Heart left ventricle (tissue), 16 donors: ENCODE results near the gene HSD17B10. TPM values are rescaled to one million over a fixed set of nuclear protein-coding genes. Genes with fewer than 3 reads are reported as not detected.

Experiments used
- ATAC-seq, 4 donors: fragments of 200-7000 bp; cut with Tn5 transposase; one replicate each; pipeline ENCODE4 v1.9.1; 2020 to 2022; ENCODE audit warnings: moderate library complexity in 4 of 4, mild to moderate bottlenecking in 3 of 4, moderate number of reproducible peaks in 1 of 4
- DNase-seq, 5 donors: peaks; one replicate each; pipeline ENCODE4 v3.0.0-alpha.2; 2020
- H3K27ac ChIP-seq, 12 donors: fragments of 200-600 bp; sonication (generic) in 4 of 12; one replicate each; pipeline versions ENCODE4 v1.5.0 to v1.8.0; 2016 to 2022; ENCODE audit warnings: mild to moderate bottlenecking in 2 of 12
- H3K27me3 ChIP-seq, 9 donors: fragments of 200-600 bp; sonication (generic) in 2 of 9; one replicate each; pipeline versions ENCODE4 v1.5.1 to v1.8.0; 2016 to 2022; ENCODE audit warnings: mild to moderate bottlenecking in 3 of 9
- H3K36me3 ChIP-seq, 9 donors: fragments of 200-600 bp; sonication (generic) in 2 of 9; one replicate each; pipeline versions ENCODE4 v1.5.0 to v1.8.0; 2018 to 2022; ENCODE audit warnings: mild to moderate bottlenecking in 2 of 9
- H3K4me1 ChIP-seq, 12 donors: fragments of 200-600 bp; sonication (generic) in 4 of 12; one replicate each; pipeline versions ENCODE4 v1.5.0 to v1.8.0; 2016 to 2022; ENCODE audit warnings: mild to moderate bottlenecking in 3 of 12
- H3K4me3 ChIP-seq, 12 donors: fragments of 200-600 bp; sonication (generic) in 4 of 12; one replicate each; pipeline versions ENCODE4 v1.5.0 to v1.8.0; 2017 to 2022; ENCODE audit warnings: mild to moderate bottlenecking in 9 of 12, moderate library complexity in 4 of 12
- H3K9me3 ChIP-seq, 12 donors: fragments of 200-600 bp; sonication (generic) in 4 of 12; one replicate each; pipeline versions ENCODE4 v1.5.0 to v1.8.0; 2016 to 2022; ENCODE audit warnings: mild to moderate bottlenecking in 1 of 12
- CTCF ChIP-seq, 12 donors: fragments of 200-600 bp; sonication (generic) in 4 of 12; IDR thresholded peaks; one replicate each; pipeline versions ENCODE4 v1.5.0 to v1.8.0; 2018 to 2022; ENCODE audit warnings: antibody characterized with exemption in 12 of 12, mild to moderate bottlenecking in 5 of 12
- POLR2A ChIP-seq, 2 donors: fragments of 450-650 bp; IDR thresholded peaks; one replicate each; pipeline ENCODE4 v1.6.1; 2017; ENCODE audit warnings: antibody characterized with exemption in 2 of 2, mild to moderate bottlenecking in 2 of 2, moderate library complexity in 2 of 2
- WGBS, 4 donors: extraction: QIAGEN DNeasy Blood & Tissue Kit in 2 of 4; methylation state at CpG; one replicate each; pipeline versions ENCODE4 v1.1.5 to v1.1.7; 2013 to 2018; 5-methylcytosine and 5-hydroxymethylcytosine counted together
- intact Hi-C, 10 donors: fragments of 100-400 bp; cut with DNase I; formaldehyde crosslinking; loops; one replicate each; pipeline versions ENCODE4 v1.11.1 to v1.14.2; 2022
- polyA plus RNA-seq, 2 donors: library from polyadenylated mRNA; stranded (reverse); fragments of 200-250 nt; gene quantifications; one replicate each; pipeline ENCODE4 v1.2.3, GENCODE V29; 2013
- total RNA-seq, 9 donors: library from RNA; depleted of rRNA in 2 of 9; stranded (reverse); fragments of >200 nt in 2 of 9; fragmentation: NEBNext Ultra II Directional in 3 of 9; extraction: Animal tissue kit (Norgen Biotek cat#: 25700) in 3 of 9; gene quantifications; one replicate each; pipeline versions ENCODE4 v1.1.0 to v1.2.4, GENCODE V29; 2016 to 2023
- donor health status: ischemic (EF 13 %, LVEDD 7.1; RV severe dilation, severe dysfunction).
- donor health status: healthy with polysubstance abuse.
- donor health status: DM: no; HTN: yes; CAD: no.
- donor health status: DM: no; HTN: no; CAD: no.
- donor health status: ischemic (EF 25% LVEDD 6.9; RV normal size, moderate dysfunction).
- donor health status: ischemic (EF 25% LVEDD 5.7; RV mildly dilated, moderate dysfunction).
- donor health status: healthy.
- donor health status: DM: yes; HTN: yes; CAD: no.
- donor health status: ischemic (EF 35%, LVEDD 5.7; RV mildly dilated, moderate dysfunction).
- donor health status: nonischemic (EF 11% LVEDD 7.7; RV severe dilation, severe dysfunction).
- donor health status: DM: yes; HTN: yes; CAD: no.
- donor health status: PGD.
- donor health status: ischemic (EF 29% LVEDD 5.4; RV normal size, mild dysfunction).
- donor health status: nonischemic (EF 23%, LVEDD 6.1; RV moderate dilation, normal function).

The HSD17B10 gene
- total and polyA plus RNA-seq, 11 donors = 49.7 to 169 (median 94.3) TPM

- Histone ChIP-seq H3K4me1 (peaks cover 0 to 14% (median 4%) of the 10 kb centered on the region in 12 donors), H3K36me3 (peaks cover 0 to 33% (median 17%) of the 10 kb centered on the region in 9 donors), H3K27me3 (peaks cover 0 to 4% (median 0%) of the 10 kb centered on the region in 9 donors), H3K9me3 (no peaks in the 10 kb centered on the region), H3K27ac (no peak overlapping the region), H3K4me3 (no peak overlapping the region)
- ATAC-seq (no peak), DNase-seq (no peak)
- TF ChIP-seq POLR2A (IDR thresholded peaks at IDR 0.05) = no peak
- no peak for TF ChIP-seq CTCF (IDR thresholded peaks at IDR 0.05)
- whole genome bisulfite sequencing, 4 donors = 88 to 93% (median 91%) methylated on average over 7 to 9 of the region's 9 CpGs
- intact Hi-C loops = loop anchor here in 4 of 10 donors (10.0 kb wide), 2 partner anchors 115 to 145 kb away; partner anchors contain the start of gene IQSEC2 (in 2 of the 4)
Observed at GRCh38 chrX:53430231-53430630, 3.9 kb downstream of the HSD17B10 start.

DNA sequence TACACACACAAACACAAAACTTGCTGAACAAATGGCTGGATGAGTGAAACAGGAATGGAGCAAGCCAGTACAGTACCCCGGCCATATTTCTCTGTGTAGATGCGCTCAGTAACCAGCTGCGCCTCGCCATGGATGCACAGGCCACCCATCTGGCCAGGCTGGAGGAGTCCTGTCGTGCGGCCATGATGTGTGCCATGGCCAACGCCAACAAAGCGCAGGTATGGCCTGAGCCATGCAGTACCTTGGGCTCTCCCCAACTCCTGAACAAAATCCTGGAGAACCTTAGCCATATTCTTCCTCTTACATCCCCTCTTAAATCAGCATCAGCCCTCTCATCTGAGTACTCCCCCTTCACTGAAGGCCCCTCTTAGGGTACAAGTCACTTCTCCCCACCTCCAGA, 4.4 kb downstream of the HSD17B10 start:
- ATAC-seq = no peak
- intact Hi-C loops = loop anchor here in 5 of 10 donors (10.0 kb wide), 2 partner anchors 115 to 145 kb away; partner anchors contain the start of gene IQSEC2 (in 3 of the 5)
- 91 to 98% (median 94%) methylated on average over 5 to 8 of the region's 8 CpGs for WGBS, 4 donors
- H3K27me3 ChIP-seq = peaks cover 0 to 4% (median 0%) of the 10 kb centered on the region in 9 donors
- no peaks in the 10 kb centered on the region for H3K9me3 ChIP-seq
- no peak for DNase-seq
- TF ChIP-seq CTCF (IDR thresholded peaks at IDR 0.05) (no peak), POLR2A (IDR thresholded peaks at IDR 0.05) (no peak)
- H3K36me3 ChIP-seq = peaks cover 0 to 33% (median 17%) of the 10 kb centered on the region in 9 donors
- peaks cover 0 to 13% (median 4%) of the 10 kb centered on the region in 12 donors for H3K4me1 ChIP-seq
- no peak overlapping the region for H3K4me3 ChIP-seq
- H3K27ac ChIP-seq = no peak overlapping the region

DNA sequence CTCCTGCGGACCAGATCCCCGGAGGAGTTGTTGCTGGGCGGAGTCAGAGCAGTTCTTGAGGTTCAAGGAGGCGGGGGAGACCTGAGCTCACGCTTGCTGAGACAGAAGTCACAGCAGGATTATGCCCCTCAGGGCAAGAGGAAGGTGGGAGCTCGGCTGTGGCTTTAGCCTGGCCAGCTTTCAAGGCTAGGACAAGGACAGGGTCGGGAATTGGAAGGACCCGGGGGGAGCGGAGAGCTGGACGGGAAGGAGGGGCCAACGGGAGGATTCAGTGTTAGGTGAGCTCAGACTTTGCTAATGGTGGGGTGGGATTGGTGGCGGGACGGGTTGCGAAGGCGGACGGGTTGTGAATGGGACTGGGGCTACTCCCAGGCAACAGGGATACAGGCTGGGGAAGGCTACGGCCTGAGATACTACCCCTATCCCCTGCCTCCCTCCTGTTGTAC, 11.3 kb downstream of the HSD17B10 start, which contains the start of gene RIBC1:
Gene RIBC1 (plus strand): TSS at position 13 of the 446 bp plus-strand sequence. CDS start 3,404 bp downstream, outside the sequence.
- peaks cover 0 to 23% (median 10%) of the 10 kb centered on the region in 12 donors for H3K4me1 ChIP-seq
- no peaks in the 10 kb centered on the region for H3K36me3 ChIP-seq
- no peaks in the 10 kb centered on the region for H3K9me3 ChIP-seq
- peak within 1 kb of the TSS; percentile 82 to 95 (median 91) for H3K27ac ChIP-seq
- 2 to 9% (median 4%) methylated on average over 17 of the region's 17 CpGs for WGBS, 4 donors
- no peaks in the 10 kb centered on the region for H3K27me3 ChIP-seq
- intact Hi-C loops = loop anchor here in 2 of 10 donors (1.0 to 10.0 kb wide), 2 partner anchors 11 to 138 kb away; partner anchors contain the start of genes HSD17B10 (in 1 of the 2) and IQSEC2 (in 1 of the 2)
- DNase-seq (no peak), ATAC-seq (no peak)
- peak within 1 kb of the TSS; percentile 47 to 84 (median 72) for H3K4me3 ChIP-seq
- no peak for TF ChIP-seq CTCF (IDR thresholded peaks at IDR 0.05)
- no peak for TF ChIP-seq POLR2A (IDR thresholded peaks at IDR 0.05)

GRCh38 chrX:53422086-53422860, 11.9 kb downstream of the HSD17B10 start, which contains the start of gene SMC1A:
SMC1A (minus strand) TSS chrX:53422654; CDS start chrX:53422600, 54 bp downstream.
- peaks cover 0 to 23% (median 10%) of the 10 kb centered on the region in 12 donors for H3K4me1 ChIP-seq
- DNase-seq = peak; percentile 94 to 99 (median 97)
- H3K27ac ChIP-seq = peak within 1 kb of the TSS; percentile 82 to 95 (median 91)
- H3K27me3 ChIP-seq = no peaks in the 10 kb centered on the region
- no peaks in the 10 kb centered on the region for H3K9me3 ChIP-seq
- H3K36me3 ChIP-seq = no peaks in the 10 kb centered on the region
- ATAC-seq = peak; percentile 97 to 99 (median 98)
- H3K4me3 ChIP-seq = peak within 1 kb of the TSS; percentile 47 to 84 (median 72)
- intact Hi-C loops = loop anchor here in 2 of 10 donors (1.0 to 10.0 kb wide), 2 partner anchors 12 to 137 kb away; partner anchors contain the start of genes HSD17B10 (in 1 of the 2) and IQSEC2 (in 1 of the 2)
- WGBS, 4 donors = 0 to 7% (median 1%) methylated on average over 9 to 75 of the region's 75 CpGs
- TF ChIP-seq POLR2A (IDR thresholded peaks at IDR 0.05) (peak in 1 of 2 donors; percentile 57), CTCF (IDR thresholded peaks at IDR 0.05) (no peak)
